SK-N-SH treated with all-trans-retinoic acid at 6 μM for 48 hours (cell line): Measurements from ENCODE around the gene FANCI.

ENCODE experiments used
- ATAC-seq: fragments of 200-7000 bp; cut with Tn5 transposase; 3 replicates; pipeline ENCODE4 v1.9.1; 2020; ENCODE audit warnings: mild to moderate bottlenecking, moderate library complexity
- ARNTL ChIP-seq: fragments of 450-650 bp; formaldehyde crosslinking; IDR thresholded peaks from 2 replicates; pipeline ENCODE4 v1.5.0; 2020; ENCODE audit warnings: low read depth, mild to moderate bottlenecking, moderate library complexity, borderline replicate concordance
- BACH2 ChIP-seq: fragments of 250-450 bp; sonication (Bioruptor Pico); IDR thresholded peaks from 2 replicates; pipeline ENCODE4 v1.9.0; 2021; ENCODE audit warnings: mild to moderate bottlenecking, borderline replicate concordance
- CSDC2 ChIP-seq: fragments of 250-450 bp; sonication (Bioruptor Pico); IDR thresholded peaks from 2 replicates; pipeline ENCODE4 v1.5.0; 2020; ENCODE audit warnings: mild to moderate bottlenecking, moderate library complexity
- ESRRG ChIP-seq: fragments of 250-450 bp; sonication (Bioruptor Pico); IDR thresholded peaks from 2 replicates; pipeline ENCODE4 v1.6.1; 2021; ENCODE audit warnings: mild to moderate bottlenecking
- GLIS3 ChIP-seq: fragments of 250-450 bp; sonication (Bioruptor Pico); IDR thresholded peaks from 2 replicates; pipeline ENCODE4 v1.5.0; 2020; ENCODE audit warnings: mild to moderate bottlenecking, moderate library complexity
- ISL1 ChIP-seq: fragments of 250-450 bp; sonication (Bioruptor Pico); IDR thresholded peaks from 2 replicates; pipeline ENCODE4 v2.1.2; 2022; ENCODE audit warnings: mild to moderate bottlenecking, moderate library complexity
- OSR1 ChIP-seq: fragments of 250-450 bp; sonication (Bioruptor Pico); IDR thresholded peaks from 2 replicates; pipeline ENCODE4 v1.8.0; 2022; ENCODE audit warnings: moderate library complexity, mild to moderate bottlenecking, inconsistent platforms
- PPARA ChIP-seq: fragments of 250-450 bp; sonication (Bioruptor Pico); IDR thresholded peaks from 2 replicates; pipeline ENCODE4 v1.5.0; 2020; ENCODE audit warnings: mild to moderate bottlenecking, borderline replicate concordance
- RARB ChIP-seq: fragments of 250-450 bp; sonication (Bioruptor Pico); IDR thresholded peaks from 2 replicates; pipeline ENCODE4 v1.8.0; 2021; ENCODE audit warnings: mild to moderate bottlenecking, moderate library complexity
- SNAI2 ChIP-seq: fragments of 250-450 bp; sonication (Bioruptor Pico); IDR thresholded peaks from 2 replicates; pipeline ENCODE4 v1.5.0; 2020; ENCODE audit warnings: mild to moderate bottlenecking, moderate library complexity
- TCF4 ChIP-seq: fragments of 250-450 bp; sonication (Bioruptor Pico); IDR thresholded peaks from 2 replicates; pipeline ENCODE4 v1.8.0; 2021; ENCODE audit warnings: mild to moderate bottlenecking, moderate library complexity, borderline replicate concordance
- TOX ChIP-seq: fragments of 250-450 bp; sonication (Bioruptor Pico); IDR thresholded peaks from 2 replicates; pipeline ENCODE4 v1.8.0; 2021; ENCODE audit warnings: mild to moderate bottlenecking, moderate library complexity, borderline replicate concordance
- ZC3H10 ChIP-seq: fragments of 250-450 bp; sonication (Bioruptor Pico); IDR thresholded peaks from 2 replicates; pipeline ENCODE4 v1.5.1; 2021; ENCODE audit warnings: mild to moderate bottlenecking, moderate library complexity
- ZFP3 ChIP-seq: fragments of 250-450 bp; sonication (Bioruptor Pico); IDR thresholded peaks from 2 replicates; pipeline ENCODE4 v1.5.0; 2020; ENCODE audit warnings: mild to moderate bottlenecking, moderate library complexity
- ZFP30 ChIP-seq: fragments of 450-650 bp; formaldehyde crosslinking; IDR thresholded peaks from 2 replicates; pipeline ENCODE4 v1.5.0; 2022; ENCODE audit warnings: mild to moderate bottlenecking, moderate library complexity
- ZNF565 ChIP-seq: fragments of 450-650 bp; formaldehyde crosslinking; conservative IDR thresholded peaks from 2 replicates; pipeline ENCODE4 v1.5.0; 2020; ENCODE audit warnings: low read depth, mild to moderate bottlenecking, moderate library complexity
- ZNF70 ChIP-seq: fragments of 450-650 bp; formaldehyde crosslinking; IDR thresholded peaks from 2 replicates; pipeline ENCODE4 v1.5.0; 2020; ENCODE audit warnings: mild to moderate bottlenecking, moderate library complexity
- ZNF8 ChIP-seq: fragments of 450-650 bp; formaldehyde crosslinking; IDR thresholded peaks from 2 replicates; pipeline ENCODE4 v1.5.0; 2020; ENCODE audit warnings: mild to moderate bottlenecking, moderate library complexity
- TF ChIP-seq, protein P1 (sequence below): fragments of 250-450 bp; sonication (Bioruptor Pico); IDR thresholded peaks from 2 replicates; pipeline ENCODE4 v1.5.1; 2021; ENCODE audit warnings: mild to moderate bottlenecking, moderate library complexity
- TF ChIP-seq, protein P2 (sequence below): fragments of 250-450 bp; sonication (Bioruptor Pico); IDR thresholded peaks from 2 replicates; pipeline ENCODE4 v1.5.0; 2020; ENCODE audit warnings: mild to moderate bottlenecking, moderate library complexity
- TF ChIP-seq, protein P3 (sequence below): fragments of 250-450 bp; sonication (Bioruptor Pico); IDR thresholded peaks from 2 replicates; pipeline ENCODE4 v1.8.0; 2021; ENCODE audit warnings: low read depth, mild to moderate bottlenecking, moderate library complexity, borderline replicate concordance
- TF ChIP-seq, protein P4 (sequence below): fragments of 250-450 bp; sonication (Bioruptor Pico); IDR thresholded peaks from 2 replicates; pipeline ENCODE4 v1.8.0; 2020; ENCODE audit warnings: mild to moderate bottlenecking, moderate library complexity, borderline replicate concordance
- TF ChIP-seq, protein P5 (sequence below): fragments of 250-450 bp; sonication (Bioruptor Pico); IDR thresholded peaks from 2 replicates; pipeline ENCODE4 v1.5.1; 2020; ENCODE audit warnings: low read depth, mild to moderate bottlenecking, moderate library complexity

Gene FANCI

DNA sequence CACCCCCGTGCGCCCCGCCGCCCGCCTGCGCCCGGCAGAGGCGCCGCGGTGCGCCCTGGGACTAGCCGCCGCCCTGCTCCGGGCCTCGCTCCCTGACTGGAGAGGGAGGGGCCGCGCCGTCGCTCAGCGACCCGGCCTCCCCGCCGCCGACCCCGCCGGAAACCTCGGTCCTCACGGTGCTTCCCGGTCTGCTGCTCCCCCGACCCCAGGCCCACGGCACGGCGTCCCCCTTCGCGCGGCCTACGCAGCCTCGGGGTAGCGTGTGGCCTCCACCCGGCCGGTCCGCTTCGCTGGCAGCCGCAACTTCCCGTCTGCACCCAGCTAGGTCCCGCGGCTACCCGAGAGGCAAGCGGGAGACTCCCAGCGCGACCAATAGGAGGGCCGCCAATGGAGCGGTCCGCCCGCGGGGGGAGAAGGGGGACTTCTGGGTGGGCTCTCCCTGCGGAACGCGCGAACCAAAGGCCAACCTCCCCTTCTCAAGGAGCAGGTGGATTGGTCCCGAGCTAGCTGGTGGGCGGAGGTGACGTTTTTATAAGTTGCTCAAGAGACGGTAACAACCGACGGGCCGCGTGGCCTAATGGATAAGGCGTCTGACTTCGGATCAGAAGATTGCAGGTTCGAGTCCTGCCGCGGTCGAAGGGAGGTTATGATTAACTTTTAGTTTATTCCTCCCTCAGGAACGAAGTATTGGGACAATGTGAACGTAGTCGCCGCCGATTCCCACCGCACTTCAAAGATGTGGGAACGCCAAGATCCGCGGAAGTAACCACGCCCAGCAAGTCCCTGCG is 90.9 kb downstream of the FANCI start, which contains the start of gene POLG:
TSS of gene POLG (minus strand) at position 315 of the 788 bp plus-strand sequence. CDS start 1,070 bp downstream, outside the sequence.
- ATAC-seq: peak; percentile 93
- TF ChIP-seq ZNF565 (no peak), GLIS3 (no peak), ESRRG (no peak), ZNF70 (CRISPR knock-in tag) (0 out of 2 replicates have a peak, but pooled peaks have one; percentile 19), TCF4 (CRISPR knock-in tag) (no peak), TOX (CRISPR knock-in tag) (no peak), ZNF8 (CRISPR knock-in tag) (peak; percentile 5; the same call in 1 of the 2 replicates), ARNTL (CRISPR knock-in tag) (no peak), CSDC2 (CRISPR knock-in tag) (no peak), PPARA (CRISPR knock-in tag) (no peak), ISL1 (CRISPR knock-in tag) (no peak), RARB (CRISPR knock-in tag) (no peak), ZFP30 (CRISPR knock-in tag) (peak; percentile 25; the same call in 1 of the 2 replicates), OSR1 (CRISPR knock-in tag) (no peak), ZFP3 (CRISPR knock-in tag) (no peak), SNAI2 (CRISPR knock-in tag) (no peak), ZC3H10 (CRISPR knock-in tag) (no peak), BACH2 (no peak)
- TF ChIP-seq, protein P1, sequence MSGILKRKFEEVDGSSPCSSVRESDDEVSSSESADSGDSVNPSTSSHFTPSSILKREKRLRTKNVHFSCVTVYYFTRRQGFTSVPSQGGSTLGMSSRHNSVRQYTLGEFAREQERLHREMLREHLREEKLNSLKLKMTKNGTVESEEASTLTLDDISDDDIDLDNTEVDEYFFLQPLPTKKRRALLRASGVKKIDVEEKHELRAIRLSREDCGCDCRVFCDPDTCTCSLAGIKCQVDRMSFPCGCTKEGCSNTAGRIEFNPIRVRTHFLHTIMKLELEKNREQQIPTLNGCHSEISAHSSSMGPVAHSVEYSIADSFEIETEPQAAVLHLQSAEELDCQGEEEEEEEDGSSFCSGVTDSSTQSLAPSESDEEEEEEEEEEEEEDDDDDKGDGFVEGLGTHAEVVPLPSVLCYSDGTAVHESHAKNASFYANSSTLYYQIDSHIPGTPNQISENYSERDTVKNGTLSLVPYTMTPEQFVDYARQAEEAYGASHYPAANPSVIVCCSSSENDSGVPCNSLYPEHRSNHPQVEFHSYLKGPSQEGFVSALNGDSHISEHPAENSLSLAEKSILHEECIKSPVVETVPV (CRISPR knock-in tag): no peak
- TF ChIP-seq, protein P2, sequence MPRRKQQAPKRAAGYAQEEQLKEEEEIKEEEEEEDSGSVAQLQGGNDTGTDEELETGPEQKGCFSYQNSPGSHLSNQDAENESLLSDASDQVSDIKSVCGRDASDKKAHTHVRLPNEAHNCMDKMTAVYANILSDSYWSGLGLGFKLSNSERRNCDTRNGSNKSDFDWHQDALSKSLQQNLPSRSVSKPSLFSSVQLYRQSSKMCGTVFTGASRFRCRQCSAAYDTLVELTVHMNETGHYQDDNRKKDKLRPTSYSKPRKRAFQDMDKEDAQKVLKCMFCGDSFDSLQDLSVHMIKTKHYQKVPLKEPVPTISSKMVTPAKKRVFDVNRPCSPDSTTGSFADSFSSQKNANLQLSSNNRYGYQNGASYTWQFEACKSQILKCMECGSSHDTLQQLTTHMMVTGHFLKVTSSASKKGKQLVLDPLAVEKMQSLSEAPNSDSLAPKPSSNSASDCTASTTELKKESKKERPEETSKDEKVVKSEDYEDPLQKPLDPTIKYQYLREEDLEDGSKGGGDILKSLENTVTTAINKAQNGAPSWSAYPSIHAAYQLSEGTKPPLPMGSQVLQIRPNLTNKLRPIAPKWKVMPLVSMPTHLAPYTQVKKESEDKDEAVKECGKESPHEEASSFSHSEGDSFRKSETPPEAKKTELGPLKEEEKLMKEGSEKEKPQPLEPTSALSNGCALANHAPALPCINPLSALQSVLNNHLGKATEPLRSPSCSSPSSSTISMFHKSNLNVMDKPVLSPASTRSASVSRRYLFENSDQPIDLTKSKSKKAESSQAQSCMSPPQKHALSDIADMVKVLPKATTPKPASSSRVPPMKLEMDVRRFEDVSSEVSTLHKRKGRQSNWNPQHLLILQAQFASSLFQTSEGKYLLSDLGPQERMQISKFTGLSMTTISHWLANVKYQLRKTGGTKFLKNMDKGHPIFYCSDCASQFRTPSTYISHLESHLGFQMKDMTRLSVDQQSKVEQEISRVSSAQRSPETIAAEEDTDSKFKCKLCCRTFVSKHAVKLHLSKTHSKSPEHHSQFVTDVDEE (CRISPR knock-in tag): 0 out of 2 replicates have a peak, but pooled peaks have one; percentile 9
- TF ChIP-seq, protein P3, sequence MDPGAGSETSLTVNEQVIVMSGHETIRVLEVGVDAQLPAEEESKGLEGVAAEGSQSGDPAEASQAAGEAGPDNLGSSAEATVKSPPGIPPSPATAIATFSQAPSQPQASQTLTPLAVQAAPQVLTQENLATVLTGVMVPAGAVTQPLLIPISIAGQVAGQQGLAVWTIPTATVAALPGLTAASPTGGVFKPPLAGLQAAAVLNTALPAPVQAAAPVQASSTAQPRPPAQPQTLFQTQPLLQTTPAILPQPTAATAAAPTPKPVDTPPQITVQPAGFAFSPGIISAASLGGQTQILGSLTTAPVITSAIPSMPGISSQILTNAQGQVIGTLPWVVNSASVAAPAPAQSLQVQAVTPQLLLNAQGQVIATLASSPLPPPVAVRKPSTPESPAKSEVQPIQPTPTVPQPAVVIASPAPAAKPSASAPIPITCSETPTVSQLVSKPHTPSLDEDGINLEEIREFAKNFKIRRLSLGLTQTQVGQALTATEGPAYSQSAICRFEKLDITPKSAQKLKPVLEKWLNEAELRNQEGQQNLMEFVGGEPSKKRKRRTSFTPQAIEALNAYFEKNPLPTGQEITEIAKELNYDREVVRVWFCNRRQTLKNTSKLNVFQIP: 0 out of 2 replicates have a peak, but pooled peaks have one; percentile 37
- TF ChIP-seq, protein P4, sequence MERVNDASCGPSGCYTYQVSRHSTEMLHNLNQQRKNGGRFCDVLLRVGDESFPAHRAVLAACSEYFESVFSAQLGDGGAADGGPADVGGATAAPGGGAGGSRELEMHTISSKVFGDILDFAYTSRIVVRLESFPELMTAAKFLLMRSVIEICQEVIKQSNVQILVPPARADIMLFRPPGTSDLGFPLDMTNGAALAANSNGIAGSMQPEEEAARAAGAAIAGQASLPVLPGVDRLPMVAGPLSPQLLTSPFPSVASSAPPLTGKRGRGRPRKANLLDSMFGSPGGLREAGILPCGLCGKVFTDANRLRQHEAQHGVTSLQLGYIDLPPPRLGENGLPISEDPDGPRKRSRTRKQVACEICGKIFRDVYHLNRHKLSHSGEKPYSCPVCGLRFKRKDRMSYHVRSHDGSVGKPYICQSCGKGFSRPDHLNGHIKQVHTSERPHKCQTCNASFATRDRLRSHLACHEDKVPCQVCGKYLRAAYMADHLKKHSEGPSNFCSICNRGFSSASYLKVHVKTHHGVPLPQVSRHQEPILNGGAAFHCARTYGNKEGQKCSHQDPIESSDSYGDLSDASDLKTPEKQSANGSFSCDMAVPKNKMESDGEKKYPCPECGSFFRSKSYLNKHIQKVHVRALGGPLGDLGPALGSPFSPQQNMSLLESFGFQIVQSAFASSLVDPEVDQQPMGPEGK (CRISPR knock-in tag): no peak
- TF ChIP-seq, protein P5, sequence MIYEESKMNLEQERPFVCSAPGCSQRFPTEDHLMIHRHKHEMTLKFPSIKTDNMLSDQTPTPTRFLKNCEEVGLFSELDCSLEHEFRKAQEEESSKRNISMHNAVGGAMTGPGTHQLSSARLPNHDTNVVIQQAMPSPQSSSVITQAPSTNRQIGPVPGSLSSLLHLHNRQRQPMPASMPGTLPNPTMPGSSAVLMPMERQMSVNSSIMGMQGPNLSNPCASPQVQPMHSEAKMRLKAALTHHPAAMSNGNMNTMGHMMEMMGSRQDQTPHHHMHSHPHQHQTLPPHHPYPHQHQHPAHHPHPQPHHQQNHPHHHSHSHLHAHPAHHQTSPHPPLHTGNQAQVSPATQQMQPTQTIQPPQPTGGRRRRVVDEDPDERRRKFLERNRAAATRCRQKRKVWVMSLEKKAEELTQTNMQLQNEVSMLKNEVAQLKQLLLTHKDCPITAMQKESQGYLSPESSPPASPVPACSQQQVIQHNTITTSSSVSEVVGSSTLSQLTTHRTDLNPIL (CRISPR knock-in tag): no peak
